Calu3 (cell line): ENCODE measurements around the gene RGSL1. TPM values are rescaled to one million over a fixed set of nuclear protein-coding genes. Genes with fewer than 3 reads are reported as not detected.

Experiments
- BruUV-seq: library from RNA; stranded (reverse); fragments of 400-500 nt; replicated peaks from 2 replicates; lab custom pipeline; 2021; lab: Mats Ljungman, UMichigan
- CTCF ChIA-PET: fragments of 300-600 bp; sonication (Branson Sonifier 250); formaldehyde crosslinking; loops from one replicate; lab custom pipeline; 2022; ENCODE audit warnings: antibody characterized with exemption; lab: Charles Lee
- DNase-seq: peaks from one replicate; pipeline ENCODE4 v3.0.0; 2022
- H3K27ac Mint-ChIP-seq: one replicate; pipeline ENCODE4 v1.8.0; 2022; ENCODE audit warnings: mixed read lengths; ENCODE audit not compliant: unreplicated experiment
- H3K27me3 Mint-ChIP-seq: one replicate; pipeline ENCODE4 v1.8.0; 2022; ENCODE audit warnings: mixed read lengths; ENCODE audit not compliant: unreplicated experiment
- H3K36me3 Mint-ChIP-seq: one replicate; pipeline ENCODE4 v1.8.0; 2022; ENCODE audit warnings: mild to moderate bottlenecking, moderate library complexity, mixed read lengths; ENCODE audit not compliant: insufficient read depth, unreplicated experiment
- H3K4me1 Mint-ChIP-seq: one replicate; pipeline ENCODE4 v1.8.0; 2022; ENCODE audit warnings: mild to moderate bottlenecking, low read depth, mixed read lengths; ENCODE audit not compliant: unreplicated experiment
- H3K4me3 Mint-ChIP-seq: one replicate; pipeline ENCODE4 v1.8.0; 2022; ENCODE audit warnings: mild to moderate bottlenecking, low read depth, moderate library complexity, mixed read lengths; ENCODE audit not compliant: unreplicated experiment
- H3K9me3 Mint-ChIP-seq: one replicate; pipeline ENCODE4 v1.8.0; 2022; ENCODE audit warnings: low read depth, mixed read lengths; ENCODE audit not compliant: unreplicated experiment
- intact Hi-C: fragments of 100-400 bp; cut with micrococcal nuclease; formaldehyde crosslinking; loops from one replicate; pipeline ENCODE4 v1.10.0; 2022; ENCODE audit not compliant: unreplicated experiment
- total RNA-seq: library from RNA; stranded (reverse); gene quantifications from 2 replicates; pipeline ENCODE4 v1.2.3, GENCODE V29; 2022
- TF ChIP-seq, protein P1 (sequence below): fragments of 200-600 bp; IDR thresholded peaks from one replicate; pipeline ENCODE4 v1.8.0; 2022; ENCODE audit warnings: antibody characterized with exemption; ENCODE audit not compliant: unreplicated experiment

The RGSL1 gene
- total RNA-seq, 1 experiment from 2014 or later, result not detected

- CTCF ChIA-PET, result interaction anchor here (0.8 to 2.5 kb wide), 4 partner anchors 8 to 199 kb away, joined by 3 to 9 read pairs (median 5); no protein-coding TSS in a partner anchor
- H3K9me3 Mint-ChIP-seq, result no peaks in the 10 kb centered on the region
These were observed 137.9 kb downstream of the RGSL1 start for GRCh38 chr1:182587666-182588499.

DNA sequence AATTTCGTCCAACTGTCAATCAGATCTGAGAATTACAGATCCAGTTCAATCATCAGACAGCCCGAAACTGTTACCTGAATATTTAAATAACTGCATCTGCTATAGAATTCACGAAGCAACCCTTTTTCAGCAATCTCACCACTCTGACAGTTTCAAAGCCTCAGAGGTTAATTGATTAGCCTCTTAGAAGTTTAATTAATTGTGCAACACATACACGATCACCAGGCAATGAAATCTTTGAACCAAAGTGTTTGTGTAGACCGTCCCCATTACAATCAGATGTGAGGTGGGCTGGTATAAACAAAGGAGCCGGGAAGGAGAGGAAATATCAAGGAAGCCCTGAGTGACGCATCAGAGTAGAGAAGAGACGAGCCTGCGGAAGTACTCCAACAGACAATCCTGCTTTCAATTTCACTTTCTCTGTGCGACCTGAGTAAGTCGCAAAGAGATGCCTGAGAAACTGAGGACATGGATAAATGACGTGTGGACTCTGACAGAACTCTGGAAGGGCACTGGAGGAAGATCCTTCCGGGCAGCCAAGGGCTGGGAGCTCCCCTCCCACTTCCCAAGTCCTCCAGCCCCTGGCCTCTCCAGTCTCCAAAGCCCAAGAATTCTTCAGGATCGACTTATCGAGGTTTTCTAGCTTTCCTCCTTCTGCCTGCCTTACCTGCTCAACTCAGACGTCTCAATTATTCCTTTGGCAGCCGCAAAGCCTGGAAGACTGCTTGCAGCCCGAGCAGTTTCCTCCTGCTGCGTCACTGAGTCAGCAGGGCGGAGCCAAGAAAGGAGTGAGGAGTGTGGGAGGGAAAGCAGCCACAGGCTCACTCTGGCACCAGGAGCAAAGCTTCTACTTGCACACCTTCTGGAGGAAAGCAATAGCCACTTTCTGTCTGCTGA is 138.8 kb downstream of the RGSL1 start, which contains the start of gene RNASEL:
RNASEL (minus strand) TSS at position 757 of the 897 bp plus-strand sequence. CDS start 2,450 bp downstream, outside the sequence.
- Mint-ChIP-seq H3K27me3 (peaks cover 25% of the 10 kb centered on the region), H3K4me1 (no peaks in the 10 kb centered on the region), H3K27ac (peak within 1 kb of the TSS; percentile 95), H3K36me3 (peaks cover 10% of the 10 kb centered on the region), H3K9me3 (no peaks in the 10 kb centered on the region), H3K4me3 (peak within 1 kb of the TSS; percentile 90)
- CTCF ChIA-PET, result interaction anchor here (0.8 to 2.5 kb wide), 4 partner anchors 9 to 198 kb away, joined by 3 to 9 read pairs (median 5); no protein-coding TSS in a partner anchor
- intact Hi-C loops, result loop anchor here (2.0 kb wide), 1 partner anchor 142 kb away; no protein-coding TSS in a partner anchor
- peak; percentile 81 for DNase-seq
- TF ChIP-seq, protein P1, sequence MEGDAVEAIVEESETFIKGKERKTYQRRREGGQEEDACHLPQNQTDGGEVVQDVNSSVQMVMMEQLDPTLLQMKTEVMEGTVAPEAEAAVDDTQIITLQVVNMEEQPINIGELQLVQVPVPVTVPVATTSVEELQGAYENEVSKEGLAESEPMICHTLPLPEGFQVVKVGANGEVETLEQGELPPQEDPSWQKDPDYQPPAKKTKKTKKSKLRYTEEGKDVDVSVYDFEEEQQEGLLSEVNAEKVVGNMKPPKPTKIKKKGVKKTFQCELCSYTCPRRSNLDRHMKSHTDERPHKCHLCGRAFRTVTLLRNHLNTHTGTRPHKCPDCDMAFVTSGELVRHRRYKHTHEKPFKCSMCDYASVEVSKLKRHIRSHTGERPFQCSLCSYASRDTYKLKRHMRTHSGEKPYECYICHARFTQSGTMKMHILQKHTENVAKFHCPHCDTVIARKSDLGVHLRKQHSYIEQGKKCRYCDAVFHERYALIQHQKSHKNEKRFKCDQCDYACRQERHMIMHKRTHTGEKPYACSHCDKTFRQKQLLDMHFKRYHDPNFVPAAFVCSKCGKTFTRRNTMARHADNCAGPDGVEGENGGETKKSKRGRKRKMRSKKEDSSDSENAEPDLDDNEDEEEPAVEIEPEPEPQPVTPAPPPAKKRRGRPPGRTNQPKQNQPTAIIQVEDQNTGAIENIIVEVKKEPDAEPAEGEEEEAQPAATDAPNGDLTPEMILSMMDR, result no peak
- BruUV-seq, result TSS peak; percentile 81

More at GRCh38 chr1:182587666-182588499, 137.9 kb downstream of the RGSL1 start:
- DNase-seq, result no peak
- BruUV-seq, result no TSS peak
- Mint-ChIP-seq H3K4me1 (no peaks in the 10 kb centered on the region), H3K36me3 (peaks cover 10% of the 10 kb centered on the region), H3K4me3 (peak overlapping the region; percentile 90), H3K27ac (peak overlapping the region; percentile 95), H3K27me3 (peaks cover 16% of the 10 kb centered on the region)
- TF ChIP-seq, protein P1, result no peak
- intact Hi-C loops, result loop anchor here (2.0 kb wide), 1 partner anchor 141 kb away; no protein-coding TSS in a partner anchor

- Mint-ChIP-seq H3K9me3 (no peaks in the 10 kb centered on the region), H3K4me3 (peak overlapping the region; percentile 90), H3K36me3 (peaks cover 10% of the 10 kb centered on the region), H3K27ac (peak overlapping the region; percentile 95), H3K27me3 (peaks cover 28% of the 10 kb centered on the region), H3K4me1 (no peaks in the 10 kb centered on the region)
- no TSS peak for BruUV-seq
- TF ChIP-seq, protein P1, result no peak
- CTCF ChIA-PET, result interaction anchor here (2.1 to 2.5 kb wide), 2 partner anchors 193 to 197 kb away, joined by 6 to 9 read pairs; no protein-coding TSS in a partner anchor
- intact Hi-C loops, result loop anchor here (2.0 kb wide), 1 partner anchor 143 kb away; no protein-coding TSS in a partner anchor
- no peak for DNase-seq
These were observed 139.6 kb downstream of the RGSL1 start for GRCh38 chr1:182589520-182589919.

DNA sequence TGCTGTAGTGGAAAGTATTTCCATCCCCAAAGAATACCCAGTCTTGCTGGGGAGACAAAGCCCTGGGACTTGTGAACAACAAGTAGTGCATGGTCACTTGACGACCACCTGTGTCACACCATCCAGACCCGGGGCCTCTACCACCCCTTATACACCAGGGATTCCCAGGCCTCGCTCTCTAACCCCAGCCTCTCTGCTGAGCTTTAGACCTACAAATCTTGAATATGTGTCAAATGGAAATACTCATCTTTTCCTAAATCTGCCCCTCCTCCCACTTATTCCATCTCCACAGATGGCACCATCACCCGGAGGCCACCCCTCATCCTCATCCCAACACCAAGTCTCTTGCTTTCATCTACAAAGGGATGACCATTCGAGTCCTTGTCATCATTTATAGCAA is 140.0 kb downstream of the RGSL1 start:
- H3K4me1 Mint-ChIP-seq, result no peaks in the 10 kb centered on the region
- no peak for DNase-seq
- CTCF ChIA-PET, result interaction anchor here (2.5 kb wide), 1 partner anchor 192 kb away, joined by 6 read pairs; no protein-coding TSS in a partner anchor
- H3K4me3 Mint-ChIP-seq, result no peak overlapping the region
- intact Hi-C loops, result loop anchor here (2.0 kb wide), 1 partner anchor 143 kb away; no protein-coding TSS in a partner anchor
- peak overlapping the region; percentile 19 for H3K27ac Mint-ChIP-seq
- H3K36me3 Mint-ChIP-seq, result peaks cover 10% of the 10 kb centered on the region
- peaks cover 28% of the 10 kb centered on the region for H3K27me3 Mint-ChIP-seq
- no TSS peak for BruUV-seq
- TF ChIP-seq, protein P1, result no peak
- H3K9me3 Mint-ChIP-seq, result no peaks in the 10 kb centered on the region
